H9 (cell line): ENCODE data around the gene TERT. TPM values are rescaled to one million over a fixed set of nuclear protein-coding genes. Genes with fewer than 3 reads are reported as not detected.

Experiments used
- DNase-seq: peaks from one replicate; pipeline ENCODE4 v3.0.0-alpha.2; 2017
- H2AFZ ChIP-seq: one replicate; pipeline ENCODE4 v1.6.1; 2013; ENCODE audit warnings: mild to moderate bottlenecking, low read length, control low read depth, moderate library complexity
- H2AK5ac ChIP-seq: 2 replicates; pipeline ENCODE4 v1.6.1; 2013; ENCODE audit warnings: low read length, control low read depth, mixed read lengths; ENCODE audit not compliant: insufficient read length
- H2BK120ac ChIP-seq: one replicate; pipeline ENCODE4 v1.6.1; 2013; ENCODE audit warnings: low read depth, mild to moderate bottlenecking, low read length, control low read depth, inconsistent platforms; ENCODE audit not compliant: poor library complexity, severe bottlenecking
- H2BK12ac ChIP-seq: 2 replicates; pipeline ENCODE4 v1.6.1; 2013; ENCODE audit warnings: low read length, control low read depth, mixed read lengths, low read depth; ENCODE audit not compliant: insufficient read length
- H2BK15ac ChIP-seq: 2 replicates; pipeline ENCODE4 v1.6.1; 2013; ENCODE audit warnings: low read depth, low read length, control low read depth
- H2BK20ac ChIP-seq: one replicate; pipeline ENCODE4 v1.6.1; 2013; ENCODE audit warnings: low read depth, mild to moderate bottlenecking, low read length, control low read depth, inconsistent platforms; ENCODE audit not compliant: poor library complexity, severe bottlenecking
- H2BK5ac ChIP-seq: 2 replicates; pipeline ENCODE4 v1.6.1; 2013; ENCODE audit warnings: low read length, control low read depth, mixed read lengths; ENCODE audit not compliant: insufficient read length
- H3K14ac ChIP-seq: 2 replicates; pipeline ENCODE4 v1.6.1; 2013; ENCODE audit warnings: low read length, control low read depth; ENCODE audit not compliant: insufficient read depth
- H3K18ac ChIP-seq: 2 replicates; pipeline ENCODE4 v1.6.1; 2013; ENCODE audit warnings: low read depth, mild to moderate bottlenecking, mixed read lengths, low read length, control low read depth; ENCODE audit not compliant: insufficient read length
- H3K23ac ChIP-seq: 2 replicates; pipeline ENCODE4 v1.6.1; 2013; ENCODE audit warnings: low read length, control low read depth, mixed read lengths, low read depth; ENCODE audit not compliant: insufficient read length
- H3K23me2 ChIP-seq: 2 replicates; pipeline ENCODE4 v1.6.1; 2013; ENCODE audit warnings: low read depth, mild to moderate bottlenecking, mixed read lengths, low read length, control low read depth; ENCODE audit not compliant: insufficient read length, poor library complexity, severe bottlenecking
- H3K27ac ChIP-seq: 2 replicates; pipeline ENCODE4 v1.5.1; 2013; ENCODE audit warnings: low read length, control low read depth, mixed read lengths, low read depth; ENCODE audit not compliant: insufficient read length
- H3K27me3 ChIP-seq: 2 replicates; pipeline ENCODE4 v1.6.1; 2013; ENCODE audit warnings: low read length, control low read depth, inconsistent platforms; ENCODE audit not compliant: insufficient read depth
- H3K4ac ChIP-seq: 2 replicates; pipeline ENCODE4 v1.6.1; 2013; ENCODE audit warnings: low read depth, mild to moderate bottlenecking, control low read depth, inconsistent platforms, low read length, moderate library complexity
- H3K4me1 ChIP-seq: 2 replicates; pipeline ENCODE4 v1.6.1; 2013; ENCODE audit warnings: low read length, control low read depth, inconsistent platforms; ENCODE audit not compliant: insufficient read depth
- H3K4me2 ChIP-seq: 2 replicates; pipeline ENCODE4 v1.6.1; 2013; ENCODE audit warnings: low read length, control low read depth, mixed read lengths; ENCODE audit not compliant: insufficient read length, insufficient read depth
- H3K56ac ChIP-seq: 2 replicates; pipeline ENCODE4 v1.6.1; 2013; ENCODE audit warnings: low read depth, mild to moderate bottlenecking, mixed read lengths, low read length, control low read depth; ENCODE audit not compliant: insufficient read length
- H3K79me1 ChIP-seq: 2 replicates; pipeline ENCODE4 v1.6.1; 2013; ENCODE audit warnings: low read depth, mild to moderate bottlenecking, moderate library complexity, low read length, control low read depth, inconsistent platforms; ENCODE audit not compliant: insufficient read depth, poor library complexity, severe bottlenecking
- H3K79me2 ChIP-seq: 2 replicates; pipeline ENCODE4 v1.6.1; 2013; ENCODE audit warnings: low read length, control low read depth, inconsistent platforms; ENCODE audit not compliant: insufficient read depth
- H3K9ac ChIP-seq: 2 replicates; pipeline ENCODE4 v1.6.1; 2013; ENCODE audit warnings: low read length, control low read depth, mixed read lengths; ENCODE audit not compliant: insufficient read length; ENCODE audit errors: extremely low read depth
- H3K9me3 ChIP-seq: one replicate; pipeline ENCODE4 v1.6.1; 2013; ENCODE audit warnings: low read depth, low read length, inconsistent platforms; ENCODE audit not compliant: control insufficient read depth
- H3T11ph ChIP-seq: one replicate; pipeline ENCODE4 v1.6.1; 2013; ENCODE audit warnings: mild to moderate bottlenecking, low read length, control low read depth, inconsistent platforms
- H4K20me1 ChIP-seq: one replicate; pipeline ENCODE4 v1.6.1; 2013; ENCODE audit not compliant: control insufficient read depth, insufficient read length, insufficient read depth
- H4K5ac ChIP-seq: 2 replicates; pipeline ENCODE4 v1.6.1; 2013; ENCODE audit warnings: low read depth, mild to moderate bottlenecking, mixed read lengths, low read length, control low read depth; ENCODE audit not compliant: insufficient read length
- H4K8ac ChIP-seq: replicated peaks from 2 replicates; pipeline ENCODE4 v1.6.1; 2013; ENCODE audit warnings: low read length, control low read depth, mixed read lengths, low read depth; ENCODE audit not compliant: insufficient read length
- H4K91ac ChIP-seq: 2 replicates; pipeline ENCODE4 v1.6.1; 2013; ENCODE audit warnings: low read depth, mild to moderate bottlenecking, moderate library complexity, mixed read lengths, low read length, control low read depth; ENCODE audit not compliant: insufficient read length
- H3K27ac Mint-ChIP-seq, 3 experiments: 2 replicates in 2 of 3; 3 replicates in 1 of 3; pipeline ENCODE4 v1.8.0; 2020 to 2021; ENCODE audit warnings: mixed read lengths in 3 of 3, mild to moderate bottlenecking in 1 of 3, moderate library complexity in 1 of 3
- H3K27me3 Mint-ChIP-seq: 2 replicates; pipeline ENCODE4 v1.8.0; 2021; ENCODE audit warnings: low read depth, mild to moderate bottlenecking, moderate library complexity, mixed read lengths
- H3K36me3 Mint-ChIP-seq, 3 experiments: 2 replicates in 2 of 3; 3 replicates in 1 of 3; pipeline ENCODE4 v1.8.0; 2020 to 2021; ENCODE audit warnings: low read depth in 3 of 3, mixed read lengths in 3 of 3; ENCODE audit not compliant: insufficient read depth in 1 of 3
- H3K4me1 Mint-ChIP-seq, 2 experiments: 2 replicates each; pipeline ENCODE4 v1.8.0; 2020; ENCODE audit warnings: mixed read lengths in 2 of 2
- H3K4me3 Mint-ChIP-seq, 2 experiments: 2 replicates in 1 of 2; 3 replicates in 1 of 2; pipeline ENCODE4 v1.8.0; 2020 to 2021; ENCODE audit warnings: mild to moderate bottlenecking in 2 of 2, mixed read lengths in 2 of 2, moderate library complexity in 1 of 2
- H3K9me3 Mint-ChIP-seq, 2 experiments: 2 replicates in 1 of 2; 3 replicates in 1 of 2; pipeline ENCODE4 v1.8.0; 2020; ENCODE audit warnings: mild to moderate bottlenecking in 2 of 2, mixed read lengths in 2 of 2, moderate library complexity in 1 of 2
- CTCF ChIP-seq: fragments of 200-600 bp; sonication (generic); conservative IDR thresholded peaks from 3 replicates; pipeline ENCODE4 v1.8.0; 2021; ENCODE audit warnings: antibody characterized with exemption, mild to moderate bottlenecking
- WGBS: extraction: QIAGEN DNeasy Blood & Tissue Kit; methylation state at CpG from one replicate; pipeline ENCODE4 v1.1.7; 2013; ENCODE audit warnings: missing lambda C conversion rate, low lambda C conversion rate, mixed read lengths; ENCODE audit not compliant: insufficient read length; ENCODE audit errors: extremely low coverage; 5-methylcytosine and 5-hydroxymethylcytosine counted together
- total RNA-seq: library from RNA; stranded (reverse); gene quantifications from 2 replicates; pipeline ENCODE4 v1.2.1, GENCODE V29; 2021

TERT gene
- total RNA-seq, 1 experiment from 2014 or later = 15.5 TPM

- H3K4me1 Mint-ChIP-seq = peaks cover 3 to 6% of the 10 kb centered on the region in 2 experiments; a peak in 2 of 4 replicates
- TF ChIP-seq CTCF = no peak
- no peaks in the 10 kb centered on the region for H3K79me2 ChIP-seq
- no peak overlapping the region for H3K27ac Mint-ChIP-seq
- H2AK5ac ChIP-seq = no peak overlapping the region
- H3K14ac ChIP-seq = no peak overlapping the region
- no peaks in the 10 kb centered on the region for H3K4me1 ChIP-seq
- no peak overlapping the region for H4K91ac ChIP-seq
- H2BK20ac ChIP-seq = no peak overlapping the region
- no peaks in the 10 kb centered on the region for H3K9me3 ChIP-seq
- H3K27me3 Mint-ChIP-seq = peaks cover 7% of the 10 kb centered on the region
- H3K4ac ChIP-seq = no peak overlapping the region
- H2BK12ac ChIP-seq = no peak overlapping the region
- H3K56ac ChIP-seq = no peak overlapping the region
- no peak overlapping the region for H3K9ac ChIP-seq
- H3K79me1 ChIP-seq = no peaks in the 10 kb centered on the region
- no peak overlapping the region for H3K27ac ChIP-seq
- H3K23ac ChIP-seq = no peak overlapping the region
- H3K4me2 ChIP-seq = no peak overlapping the region
- H2BK15ac ChIP-seq = no peak overlapping the region
- no CpG with 5 or more reads among the region's 19 CpGs for WGBS
- H3K27me3 ChIP-seq = no peaks in the 10 kb centered on the region
- no peak overlapping the region for H3K18ac ChIP-seq
- H4K5ac ChIP-seq = no peak overlapping the region
- H3K9me3 Mint-ChIP-seq = peaks cover 0 to 8% of the 10 kb centered on the region in 2 experiments; a peak in 3 of 5 replicates
- H3K23me2 ChIP-seq = no peaks in the 10 kb centered on the region
- no peak overlapping the region for H3T11ph ChIP-seq
- DNase-seq = no peak
- no peaks in the 10 kb centered on the region for H4K20me1 ChIP-seq
- no peak overlapping the region for H4K8ac ChIP-seq
- H2AFZ ChIP-seq = no peak overlapping the region
- no peak overlapping the region for H3K4me3 Mint-ChIP-seq
- no peak overlapping the region for H2BK120ac ChIP-seq
- no peak overlapping the region for H2BK5ac ChIP-seq
- H3K36me3 Mint-ChIP-seq = no peaks in the 10 kb centered on the region; a peak in 1 of 7 replicates
Measured at GRCh38 chr5:1220831-1221230, 74.0 kb downstream of the TERT start.
